GM12891 (cell line): ENCODE data around the gene PCDH9.

ENCODE experiments used
- PAX5 ChIP-seq: IDR thresholded peaks from 2 replicates; pipeline ENCODE4 v1.6.1; 2011; ENCODE audit warnings: low read length, moderate library complexity, mild to moderate bottlenecking; ENCODE audit not compliant: insufficient read depth, severe bottlenecking
- POLR2A ChIP-seq: IDR thresholded peaks from 2 replicates; pipeline ENCODE4 v1.6.1; 2011; ENCODE audit warnings: low read depth, low read length, control low read depth
- POLR2AphosphoS5 ChIP-seq: IDR thresholded peaks from 2 replicates; pipeline ENCODE4 v1.6.1; 2011; ENCODE audit warnings: low read depth, low read length, control low read depth

DNA sequence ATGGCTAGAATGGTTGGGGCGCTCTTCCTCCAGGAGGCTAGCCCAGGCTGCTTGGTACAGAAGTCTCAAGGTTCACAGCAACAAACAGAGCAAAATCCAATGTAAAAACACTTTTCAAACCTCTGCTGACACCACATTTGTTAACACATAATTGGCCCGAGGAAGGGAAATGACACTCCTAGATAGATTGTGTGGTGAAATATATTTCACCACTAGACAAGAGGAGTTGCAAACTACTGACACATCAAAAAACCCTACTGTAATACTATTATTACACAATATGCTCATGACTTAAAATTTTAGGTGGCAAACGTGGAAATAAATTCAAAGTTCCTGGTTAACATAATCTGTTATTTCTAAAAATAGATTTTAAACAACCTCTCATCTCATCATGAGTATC is 643.6 kb downstream of the PCDH9 start:
- TF ChIP-seq POLR2A (no peak), PAX5 (no peak), POLR2AphosphoS5 (no peak)
